Cardiac muscle cell (in vitro differentiated cells and primary cell): ENCODE data around the gene SV2B. TPM values are rescaled to one million over a fixed set of nuclear protein-coding genes. Genes with fewer than 3 reads are reported as not detected.
"Not testable (repeated sequence)": the region's sequence is repeated elsewhere in the genome, so short reads cannot be mapped to it uniquely, and the experiment has no call there.

Experiments used
- DNase-seq, 2 donors: peaks; one replicate each; pipeline versions ENCODE4 v3.0.0 to v3.0.0-alpha.2; 2010 to 2017; ENCODE audit warnings: low read depth in 1 of 2, low spot score in 1 of 2
- H3K27ac ChIP-seq: fragments of 200-600 bp; sonication (generic); 2 replicates; pipeline ENCODE4 v1.5.1; 2016
- H3K27me3 ChIP-seq: fragments of 200-600 bp; sonication (generic); 2 replicates; pipeline ENCODE4 v1.6.0; 2016; ENCODE audit warnings: control low read depth
- H3K36me3 ChIP-seq: fragments of 200-600 bp; sonication (generic); 2 replicates; pipeline ENCODE4 v1.5.1; 2016; ENCODE audit warnings: control low read depth
- H3K4me1 ChIP-seq: fragments of 200-600 bp; sonication (generic); 2 replicates; pipeline ENCODE4 v1.8.1; 2017; ENCODE audit warnings: low read depth, mild to moderate bottlenecking, mixed run types
- H3K4me3 ChIP-seq: fragments of 200-600 bp; sonication (generic); 2 replicates; pipeline ENCODE4 v1.5.1; 2016; ENCODE audit warnings: mild to moderate bottlenecking
- H3K9me3 ChIP-seq: fragments of 200-600 bp; sonication (generic); 2 replicates; pipeline ENCODE4 v1.5.1; 2017; ENCODE audit warnings: low read depth, mild to moderate bottlenecking, control low read depth
- polyA plus RNA-seq: library from polyadenylated mRNA; unstranded; fragments of >200 nt; fragmentation: Nextera tagmentation; extraction: Ambion mirVana; gene quantifications from 2 replicates; pipeline ENCODE4 v1.2.1, GENCODE V29; 2016
- total RNA-seq: library from RNA; depleted of rRNA; stranded (reverse); fragments of >200 nt; gene quantifications from 2 replicates; pipeline ENCODE4 v1.2.3, GENCODE V29; 2016
- TF ChIP-seq, protein P1 (sequence below): IDR thresholded peaks from 2 replicates; pipeline ENCODE4 v1.5.1; 2012; ENCODE audit warnings: low read depth, mild to moderate bottlenecking, low read length

The SV2B gene
- total and polyA plus RNA-seq, 2 experiments from 2014 or later: 0.03 to 0.32 TPM

DNA sequence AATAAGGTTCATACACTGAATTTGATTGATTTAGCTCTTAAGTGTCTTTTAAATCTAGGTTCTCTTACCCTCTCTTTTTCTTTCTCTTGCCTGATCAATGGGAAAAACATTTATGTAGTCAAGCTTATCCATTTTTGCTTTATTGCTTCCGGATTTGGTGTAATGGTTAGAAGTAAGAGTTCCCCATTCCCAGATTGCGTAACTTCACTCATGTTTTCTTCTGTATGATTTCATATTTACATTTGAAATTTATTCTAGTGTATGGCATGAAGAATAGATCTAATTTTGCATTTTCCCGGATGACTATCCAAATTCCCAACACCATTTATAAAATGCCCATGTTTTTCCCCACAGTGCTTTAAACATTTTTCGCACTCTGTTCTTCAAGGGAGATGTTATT lies 27.9 kb upstream of the SV2B start:
- TF ChIP-seq, protein P1, sequence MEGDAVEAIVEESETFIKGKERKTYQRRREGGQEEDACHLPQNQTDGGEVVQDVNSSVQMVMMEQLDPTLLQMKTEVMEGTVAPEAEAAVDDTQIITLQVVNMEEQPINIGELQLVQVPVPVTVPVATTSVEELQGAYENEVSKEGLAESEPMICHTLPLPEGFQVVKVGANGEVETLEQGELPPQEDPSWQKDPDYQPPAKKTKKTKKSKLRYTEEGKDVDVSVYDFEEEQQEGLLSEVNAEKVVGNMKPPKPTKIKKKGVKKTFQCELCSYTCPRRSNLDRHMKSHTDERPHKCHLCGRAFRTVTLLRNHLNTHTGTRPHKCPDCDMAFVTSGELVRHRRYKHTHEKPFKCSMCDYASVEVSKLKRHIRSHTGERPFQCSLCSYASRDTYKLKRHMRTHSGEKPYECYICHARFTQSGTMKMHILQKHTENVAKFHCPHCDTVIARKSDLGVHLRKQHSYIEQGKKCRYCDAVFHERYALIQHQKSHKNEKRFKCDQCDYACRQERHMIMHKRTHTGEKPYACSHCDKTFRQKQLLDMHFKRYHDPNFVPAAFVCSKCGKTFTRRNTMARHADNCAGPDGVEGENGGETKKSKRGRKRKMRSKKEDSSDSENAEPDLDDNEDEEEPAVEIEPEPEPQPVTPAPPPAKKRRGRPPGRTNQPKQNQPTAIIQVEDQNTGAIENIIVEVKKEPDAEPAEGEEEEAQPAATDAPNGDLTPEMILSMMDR: no peak
- no peak for DNase-seq
- H3K27ac ChIP-seq: no peak overlapping the region
- H3K27me3 ChIP-seq: no peaks in the 10 kb centered on the region
- H3K36me3 ChIP-seq: no peaks in the 10 kb centered on the region
- no peak overlapping the region for H3K4me3 ChIP-seq
- H3K9me3 ChIP-seq: no peaks in the 10 kb centered on the region
- no peaks in the 10 kb centered on the region for H3K4me1 ChIP-seq

DNA sequence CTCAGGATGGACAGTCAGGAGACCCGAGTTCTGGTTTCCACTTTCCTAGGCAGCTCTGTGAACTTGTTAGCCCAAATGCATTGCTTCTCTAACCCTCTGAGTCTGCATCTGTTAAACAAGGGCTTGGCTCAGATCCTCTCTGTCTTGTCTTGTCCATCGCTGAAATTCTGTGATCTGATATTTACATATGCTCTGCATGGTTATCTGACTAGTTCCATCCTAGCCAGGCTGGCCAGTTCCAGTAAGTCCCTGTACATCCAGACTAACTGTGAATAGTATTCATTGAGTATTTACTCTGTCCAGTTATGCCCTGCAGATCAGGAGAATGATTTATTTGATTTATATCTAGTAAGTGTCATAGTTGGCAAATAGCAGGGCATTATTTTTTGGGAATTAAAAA lies 27.0 kb upstream of the SV2B start:
- Histone ChIP-seq H3K27me3 (no peaks in the 10 kb centered on the region), H3K27ac (no peak overlapping the region), H3K4me1 (no peaks in the 10 kb centered on the region), H3K9me3 (no peaks in the 10 kb centered on the region), H3K4me3 (no peak overlapping the region), H3K36me3 (no peaks in the 10 kb centered on the region)
- TF ChIP-seq, protein P1: no peak
- DNase-seq: no peak

DNA sequence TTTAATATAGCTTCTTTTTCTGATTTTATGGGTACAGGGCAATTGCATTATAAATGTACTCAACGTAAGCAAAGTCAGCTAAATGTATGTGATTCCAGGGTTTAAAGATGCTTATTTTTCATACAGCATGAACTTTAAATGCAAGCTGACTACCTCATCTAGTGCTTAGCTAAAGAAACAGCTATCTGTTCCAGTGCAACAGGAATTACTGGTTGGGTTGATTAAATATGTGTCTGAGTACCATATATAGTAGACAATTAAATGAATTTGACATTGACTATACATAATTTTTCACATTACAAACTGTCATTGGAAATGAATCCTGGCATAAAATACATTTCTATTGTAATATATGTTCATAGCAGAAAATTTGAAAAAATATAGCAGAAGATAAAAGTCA lies 26.3 kb upstream of the SV2B start:
- no peaks in the 10 kb centered on the region for H3K27me3 ChIP-seq
- H3K36me3 ChIP-seq: no peaks in the 10 kb centered on the region
- H3K9me3 ChIP-seq: no peaks in the 10 kb centered on the region
- TF ChIP-seq, protein P1: no peak
- no peaks in the 10 kb centered on the region for H3K4me1 ChIP-seq
- no peak overlapping the region for H3K4me3 ChIP-seq
- H3K27ac ChIP-seq: no peak overlapping the region
- DNase-seq: no peak

DNA sequence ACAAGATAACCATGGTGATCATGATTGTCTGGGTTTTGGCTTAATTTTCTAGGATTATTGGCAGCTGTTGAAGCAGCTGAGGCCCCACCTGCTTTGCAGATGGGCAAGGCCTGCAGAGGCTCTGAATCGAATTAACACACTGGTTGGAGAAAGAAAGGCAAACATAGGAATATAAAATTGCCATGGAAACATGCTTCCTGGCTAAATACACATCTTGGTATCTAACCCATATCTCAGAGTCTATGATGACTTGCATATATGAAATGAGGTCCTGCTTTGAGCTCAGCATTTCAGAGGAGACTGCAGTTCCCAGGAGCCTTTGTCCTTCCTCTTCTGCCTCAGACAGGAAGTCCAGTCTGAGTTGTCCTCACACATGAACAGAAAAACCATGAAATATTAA lies 24.3 kb upstream of the SV2B start:
- TF ChIP-seq, protein P1: no peak
- Histone ChIP-seq H3K4me3 (no peak overlapping the region), H3K27ac (no peak overlapping the region), H3K4me1 (no peaks in the 10 kb centered on the region), H3K27me3 (no peaks in the 10 kb centered on the region), H3K9me3 (no peaks in the 10 kb centered on the region), H3K36me3 (no peaks in the 10 kb centered on the region)
- DNase-seq: no peak

DNA sequence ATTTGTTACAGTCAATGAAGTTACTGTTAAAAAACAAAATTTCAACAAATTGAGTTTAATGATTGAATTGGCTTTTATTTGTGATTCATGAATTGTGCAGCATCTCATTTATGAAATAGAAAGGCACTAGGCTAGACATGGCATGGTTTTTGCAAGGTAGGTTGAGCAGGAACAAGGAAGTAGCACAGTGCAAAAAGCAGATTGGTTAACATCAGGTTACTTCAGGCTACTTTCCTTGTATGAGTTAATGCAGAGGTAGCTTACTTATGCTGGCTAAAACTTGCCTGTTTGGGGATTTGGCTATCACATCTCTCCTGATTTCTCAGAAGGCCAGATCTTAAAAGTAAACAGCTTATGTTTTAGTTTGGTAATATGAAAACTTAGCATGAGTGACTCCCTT lies 23.0 kb upstream of the SV2B start:
- TF ChIP-seq, protein P1: no peak
- no peak for DNase-seq
- no peak overlapping the region for H3K4me3 ChIP-seq

DNA sequence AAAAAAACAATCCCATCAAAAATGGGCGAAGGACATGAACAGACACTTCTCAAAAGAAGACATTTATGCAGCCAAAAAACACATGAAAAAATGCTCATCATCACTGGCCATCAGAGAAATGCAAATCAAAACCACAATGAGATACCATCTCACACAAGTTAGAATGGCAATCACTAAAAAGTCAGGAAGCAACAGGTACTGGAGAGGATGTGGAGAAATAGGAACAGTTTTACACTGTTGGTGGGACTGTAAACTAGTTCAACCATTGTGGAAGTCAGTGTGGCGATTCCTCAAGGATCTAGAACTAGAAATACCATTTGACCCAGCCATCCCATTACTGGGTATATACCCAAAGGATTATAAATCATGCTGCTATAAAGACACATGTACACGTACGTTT lies 6.2 kb upstream of the SV2B start:
- not testable (repeated sequence) for H3K9me3 ChIP-seq, DNase-seq, H3K36me3 ChIP-seq, H3K4me1 ChIP-seq, H3K4me3 ChIP-seq, H3K27ac ChIP-seq
- H3K27me3 ChIP-seq: peaks cover 31% of the 10 kb centered on the region

More for the DNA sequence above, 23.0 kb upstream of the SV2B start:
- Histone ChIP-seq H3K4me1 (no peaks in the 10 kb centered on the region), H3K36me3 (no peaks in the 10 kb centered on the region), H3K27me3 (no peaks in the 10 kb centered on the region), H3K9me3 (no peaks in the 10 kb centered on the region), H3K27ac (no peak overlapping the region)
